ENCODE data around the gene PCDHGC5. TPM values are rescaled to one million over a fixed set of nuclear protein-coding genes. Genes with fewer than 3 reads are reported as not detected.

PCDHGC5 gene
- total and polyA plus RNA-seq, 2 of the 8 experiments (the other 6 are each of a cell fraction or from before 2014, with no cell fraction given) = 0.41 to 1.1 TPM

- Histone ChIP-seq H3K23me2 (ENCODE audit: low read depth, low read length) (no peaks in the 10 kb centered on the region; the same call in 1 of the 2 replicates), H3K4me2 (ENCODE audit: insufficient read depth in 1 of 2, low read depth in 2 of 2, low read length in 2 of 2) (no peak overlapping the region), H4K91ac (replicated peaks; ENCODE audit: insufficient read length, low read length) (no peak overlapping the region), H2BK5ac (ENCODE audit: low read depth, low read length) (no peak overlapping the region), H3K9me3 (ENCODE audit: insufficient read depth in 2 of 2, low read depth in 1 of 2, low read length in 1 of 2) (no peaks in the 10 kb centered on the region), H3K14ac (ENCODE audit: insufficient read length) (no peak overlapping the region), H3K4me3 (ENCODE audit: extremely low read depth in 1 of 4, insufficient read depth in 2 of 4, low read depth in 3 of 4, low read length in 4 of 4) (no peak overlapping the region), H3K27me3 (replicated peaks in 1 of 4; ENCODE audit: control insufficient read depth in 3 of 4, extremely low read depth in 1 of 4, insufficient read depth in 3 of 4, low read length in 3 of 4) (no peaks in the 10 kb centered on the region), H2BK20ac (ENCODE audit: low read length) (no peak overlapping the region), H3K9ac (replicated peaks in 1 of 4; ENCODE audit: extremely low read depth in 1 of 4, low read depth in 3 of 4, low read length in 3 of 4) (no peak overlapping the region), H3K18ac (ENCODE audit: extremely low read depth, low read length) (no peak overlapping the region), H3K36me3 (ENCODE audit: control insufficient read depth in 2 of 4, insufficient read depth in 4 of 4, low read length in 3 of 4) (0 out of 8 replicates have a peak, but pooled peaks cover 0 to 3% (median 1%) of the 10 kb centered on the region in 4 experiments), H2AFZ (ENCODE audit: low read length) (no peak overlapping the region), H2BK12ac (ENCODE audit: low read depth, low read length) (0 out of 2 replicates have a peak overlapping the region, but pooled peaks have one; percentile 17), H3K4me1 (replicated peaks in 1 of 4; ENCODE audit: control insufficient read depth in 3 of 4, insufficient read depth in 4 of 4, low read length in 3 of 4) (peaks cover 0 to 10% (median 6%) of the 10 kb centered on the region in 4 experiments; a peak in 6 of 7 replicates), H4K20me1 (replicated peaks in 1 of 2; ENCODE audit: control insufficient read depth in 1 of 2, insufficient read depth in 2 of 2, low read length in 2 of 2) (no peaks in the 10 kb centered on the region), H3K23ac (ENCODE audit: insufficient read length) (no peak overlapping the region), H2BK120ac (replicated peaks; ENCODE audit: low read depth, low read length) (no peak overlapping the region), H2BK15ac (ENCODE audit: low read length) (no peak overlapping the region), H3K4ac (replicated peaks; ENCODE audit: insufficient read length, low read depth, low read length) (peak overlapping the region; percentile 85), H3K56ac (replicated peaks; ENCODE audit: insufficient read length, low read depth, low read length) (peak overlapping the region; percentile 86), H2AK5ac (ENCODE audit: low read depth, low read length) (no peak overlapping the region), H4K8ac (ENCODE audit: extremely low read depth, insufficient read depth, low read length) (no peak overlapping the region), H3K79me2 (ENCODE audit: control insufficient read depth in 1 of 2, insufficient read depth in 2 of 2, low read length in 2 of 2) (no peaks in the 10 kb centered on the region), H3K79me1 (ENCODE audit: low read depth, low read length) (no peaks in the 10 kb centered on the region), H4K5ac (ENCODE audit: insufficient read length, low read depth, low read length) (no peak overlapping the region), H3K27ac (ENCODE audit: low read depth, low read length) (no peak overlapping the region)
- WGBS, 2 experiments (ENCODE audit: extremely low coverage in 1 of 2, insufficient coverage in 1 of 2, insufficient read length in 1 of 2, insufficient replicate concordance in 2 of 2, low coverage in 1 of 2, low lambda C conversion rate in 2 of 2, missing lambda C conversion rate in 1 of 2) = 89% methylated on average over 2 of the region's 2 CpGs; no CpG with 5 or more reads in 1 of the 2 experiments
- ChIA-PET POLR2A (ENCODE audit: partially characterized antibody) (interaction anchor here (0.9 kb wide), 1 partner anchor 10 kb away, joined by 3 read pairs; no protein-coding TSS in a partner anchor), CTCF (ENCODE audit: partially characterized antibody) (interaction anchor here (2.3 to 50.9 kb wide), 6 partner anchors 7 to 90 kb away, joined by 8 to 1236 read pairs (median 264); partner anchors contain the start of genes PCDHGA10, PCDHGA11, PCDHGA9 and PCDHGB6)
- TF ChIP-seq ATF2 (IDR thresholded peaks at IDR 0.05; ENCODE audit: low read length) = no peak
- TF ChIP-seq E2F6 (IDR thresholded peaks at IDR 0.05) = no peak
- no peak for TF ChIP-seq CHD2 (IDR thresholded peaks at IDR 0.05; ENCODE audit: low read length)
- no peak for TF ChIP-seq JUND (IDR thresholded peaks at IDR 0.05; ENCODE audit: low read length)
- TF ChIP-seq GABPA (IDR thresholded peaks at IDR 0.05; ENCODE audit: borderline replicate concordance, insufficient read depth, low read length) = no peak
- no peak for TF ChIP-seq RBBP5 (IDR thresholded peaks at IDR 0.05; ENCODE audit: borderline replicate concordance, low read depth, low read length)
- TF ChIP-seq USF2 (IDR thresholded peaks at IDR 0.05; ENCODE audit: low read length) = no peak
- no peak for FAIRE-seq
- no peak for DNase-seq (ENCODE audit: low read depth in 1 of 2, low spot score in 2 of 2)
Observed at GRCh38 chr5:141503681-141504080, 14.8 kb downstream of the PCDHGC5 start.

Data from H1 (cell line).